AG04450 (cell line): ENCODE data around the gene FGF19. TPM values are rescaled to one million over a fixed set of nuclear protein-coding genes. Genes with fewer than 3 reads are reported as not detected.

Experiments
- CTCF ChIA-PET: fragments of 300-600, 350-600 bp; formaldehyde crosslinking; extraction: SDS; loops from one replicate; lab custom pipeline; 2022; ENCODE audit warnings: antibody characterized with exemption, inconsistent platforms; lab: Charles Lee
- POLR2A ChIA-PET: fragments of 350-600 bp; formaldehyde crosslinking; extraction: SDS; loops from one replicate; lab custom pipeline; 2021; ENCODE audit warnings: antibody characterized with exemption, inconsistent platforms; lab: Yijun Ruan, JAX
- DNase-seq: peaks from one replicate; pipeline ENCODE4 v3.0.0-alpha.2; 2011; ENCODE audit warnings: low read depth, low spot score
- H3K27ac ChIP-seq: one replicate; pipeline ENCODE4 v1.5.1; 2012; ENCODE audit warnings: low read depth, low read length, control low read depth
- H3K27me3 ChIP-seq: one replicate; pipeline ENCODE4 v1.6.0; 2012; ENCODE audit warnings: low read length; ENCODE audit not compliant: control insufficient read depth, insufficient read depth
- H3K4me3 ChIP-seq: 2 replicates; pipeline ENCODE4 v1.5.1; 2011; ENCODE audit warnings: mild to moderate bottlenecking, low read depth, low read length, control low read depth
- H3K9me3 ChIP-seq: 2 replicates; pipeline ENCODE4 v1.5.1; 2012; ENCODE audit warnings: low read length; ENCODE audit not compliant: control insufficient read depth, insufficient read depth
- CTCF ChIP-seq: IDR thresholded peaks from 2 replicates; pipeline ENCODE4 v1.5.1; 2011; ENCODE audit warnings: low read depth, low read length, control low read depth, inconsistent platforms
- polyA plus RNA-seq: library from polyadenylated mRNA; depleted of rRNA; stranded (reverse); fragments of >200 nt; gene quantifications from 2 replicates; pipeline ENCODE4 v1.2.3, GENCODE V29; 2011

Gene FGF19
- polyA plus RNA-seq, 1 experiment = not detected

GRCh38 chr11:69702769-69703452, 911 bp downstream of the FGF19 start:
- DNase-seq = no peak
- POLR2A ChIA-PET = no interaction called here
- Histone ChIP-seq H3K9me3 (no peaks in the 10 kb centered on the region; the same call in 1 of the 2 replicates), H3K27ac (no peak overlapping the region), H3K4me3 (no peak overlapping the region), H3K27me3 (peaks cover 62% of the 10 kb centered on the region)
- no peak for TF ChIP-seq CTCF
- CTCF ChIA-PET = interaction anchor here (1.0 kb wide), 1 partner anchor 115 kb away, joined by 3 read pairs; no protein-coding TSS in a partner anchor

GRCh38 chr11:69702239-69702691, 1.6 kb downstream of the FGF19 start:
- ChIA-PET POLR2A (no interaction called here), CTCF (no interaction called here)
- H3K9me3 ChIP-seq = no peaks in the 10 kb centered on the region; the same call in 1 of the 2 replicates
- no peak overlapping the region for H3K4me3 ChIP-seq
- DNase-seq = no peak
- no peak for TF ChIP-seq CTCF
- H3K27ac ChIP-seq = no peak overlapping the region
- peaks cover 65% of the 10 kb centered on the region for H3K27me3 ChIP-seq

- H3K27me3 ChIP-seq = peaks cover 56% of the 10 kb centered on the region
- DNase-seq = no peak
- TF ChIP-seq CTCF = 0 out of 2 replicates have a peak, but pooled peaks have one; percentile 1
Measured at GRCh38 chr11:69700278-69701140, 3.3 kb downstream of the FGF19 start.

GRCh38 chr11:69699213-69699612, 4.6 kb downstream of the FGF19 start:
- ChIA-PET CTCF (no interaction called here), POLR2A (no interaction called here)
- no peak for TF ChIP-seq CTCF
- DNase-seq = no peak
- H3K27ac ChIP-seq = no peak overlapping the region
- no peaks in the 10 kb centered on the region; the same call in 1 of the 2 replicates for H3K9me3 ChIP-seq
- H3K4me3 ChIP-seq = no peak overlapping the region
- H3K27me3 ChIP-seq = peaks cover 54% of the 10 kb centered on the region

More at GRCh38 chr11:69700278-69701140, 3.3 kb downstream of the FGF19 start:
- ChIA-PET CTCF (no interaction called here), POLR2A (no interaction called here)
- H3K9me3 ChIP-seq = no peaks in the 10 kb centered on the region; the same call in 1 of the 2 replicates
- no peak overlapping the region for H3K4me3 ChIP-seq
- H3K27ac ChIP-seq = no peak overlapping the region
